Body of pancreas (tissue), 4 donors: Measurements from ENCODE around the gene MTHFD1.

Experiments used
- CTCF ChIP-seq, 7 experiments: fragments of 450-650 bp in 4 of 7; fragments of 200-600 bp in 3 of 7; sonication (generic) in 3 of 7; IDR thresholded peaks; one replicate each; pipeline ENCODE4 v1.5.1; 2016 to 2019; ENCODE audit warnings: antibody characterized with exemption in 7 of 7
- POLR2A ChIP-seq, 3 donors: fragments of 450-650 bp; IDR thresholded peaks; one replicate each; pipeline ENCODE4 v1.6.1; 2016; ENCODE audit warnings: antibody characterized with exemption in 3 of 3, mild to moderate bottlenecking in 2 of 3

- TF ChIP-seq CTCF (IDR thresholded peaks at IDR 0.05) (no peak), POLR2A (IDR thresholded peaks at IDR 0.05) (no peak)
Measured at GRCh38 chr14:64444140-64444539, 56.0 kb downstream of the MTHFD1 start.
